WI38 (cell line): ENCODE data around the gene ETV3L.

Source experiments
- H3K4me3 ChIP-seq: 2 replicates; pipeline ENCODE4 v1.5.1; 2011; ENCODE audit warnings: low read depth, mild to moderate bottlenecking, control low read depth, low read length
- TF ChIP-seq, protein P1 (sequence below): IDR thresholded peaks from 2 replicates; pipeline ENCODE4 v1.5.1; 2012; ENCODE audit warnings: low read depth, mild to moderate bottlenecking, control low read depth, low read length

Gene ETV3L

GRCh38 chr1:157137046-157137407 lies 37.4 kb upstream of the ETV3L start:
- TF ChIP-seq, protein P1, sequence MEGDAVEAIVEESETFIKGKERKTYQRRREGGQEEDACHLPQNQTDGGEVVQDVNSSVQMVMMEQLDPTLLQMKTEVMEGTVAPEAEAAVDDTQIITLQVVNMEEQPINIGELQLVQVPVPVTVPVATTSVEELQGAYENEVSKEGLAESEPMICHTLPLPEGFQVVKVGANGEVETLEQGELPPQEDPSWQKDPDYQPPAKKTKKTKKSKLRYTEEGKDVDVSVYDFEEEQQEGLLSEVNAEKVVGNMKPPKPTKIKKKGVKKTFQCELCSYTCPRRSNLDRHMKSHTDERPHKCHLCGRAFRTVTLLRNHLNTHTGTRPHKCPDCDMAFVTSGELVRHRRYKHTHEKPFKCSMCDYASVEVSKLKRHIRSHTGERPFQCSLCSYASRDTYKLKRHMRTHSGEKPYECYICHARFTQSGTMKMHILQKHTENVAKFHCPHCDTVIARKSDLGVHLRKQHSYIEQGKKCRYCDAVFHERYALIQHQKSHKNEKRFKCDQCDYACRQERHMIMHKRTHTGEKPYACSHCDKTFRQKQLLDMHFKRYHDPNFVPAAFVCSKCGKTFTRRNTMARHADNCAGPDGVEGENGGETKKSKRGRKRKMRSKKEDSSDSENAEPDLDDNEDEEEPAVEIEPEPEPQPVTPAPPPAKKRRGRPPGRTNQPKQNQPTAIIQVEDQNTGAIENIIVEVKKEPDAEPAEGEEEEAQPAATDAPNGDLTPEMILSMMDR = no peak

GRCh38 chr1:157136133-157136532 lies 36.5 kb upstream of the ETV3L start:
- TF ChIP-seq, protein P1 = no peak
- H3K4me3 ChIP-seq = peak overlapping the region; percentile 96; the same call in 1 of the 2 replicates

More at GRCh38 chr1:157137046-157137407, 37.4 kb upstream of the ETV3L start:
- peak overlapping the region; percentile 96 for H3K4me3 ChIP-seq

- H3K4me3 ChIP-seq = no peak overlapping the region
- TF ChIP-seq, protein P1 = no peak
Measured at GRCh38 chr1:157135646-157136045, 36.0 kb upstream of the ETV3L start.

DNA sequence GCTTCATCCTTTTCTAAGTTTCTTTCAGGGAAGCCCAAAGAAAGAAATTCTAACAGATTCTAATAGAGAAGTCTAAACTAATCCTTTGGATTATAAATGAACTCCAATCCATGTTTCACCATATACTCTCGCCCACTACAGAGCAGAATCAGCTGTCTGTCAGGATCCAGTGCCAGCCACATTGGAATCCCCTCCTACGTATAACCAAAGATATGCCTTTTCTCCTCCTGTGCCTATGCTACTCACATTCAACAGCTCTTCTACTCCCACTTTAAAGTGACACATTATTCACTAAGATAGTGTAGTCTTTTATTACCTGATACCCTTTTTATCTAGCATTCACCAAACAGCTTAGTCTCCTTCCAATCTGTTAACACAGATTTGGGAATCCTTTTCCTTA lies 35.5 kb upstream of the ETV3L start:
- TF ChIP-seq, protein P1 = no peak
- H3K4me3 ChIP-seq = no peak overlapping the region

- TF ChIP-seq, protein P1 = no peak
- no peak overlapping the region for H3K4me3 ChIP-seq
Measured at GRCh38 chr1:157134442-157134841, 34.8 kb upstream of the ETV3L start.

DNA sequence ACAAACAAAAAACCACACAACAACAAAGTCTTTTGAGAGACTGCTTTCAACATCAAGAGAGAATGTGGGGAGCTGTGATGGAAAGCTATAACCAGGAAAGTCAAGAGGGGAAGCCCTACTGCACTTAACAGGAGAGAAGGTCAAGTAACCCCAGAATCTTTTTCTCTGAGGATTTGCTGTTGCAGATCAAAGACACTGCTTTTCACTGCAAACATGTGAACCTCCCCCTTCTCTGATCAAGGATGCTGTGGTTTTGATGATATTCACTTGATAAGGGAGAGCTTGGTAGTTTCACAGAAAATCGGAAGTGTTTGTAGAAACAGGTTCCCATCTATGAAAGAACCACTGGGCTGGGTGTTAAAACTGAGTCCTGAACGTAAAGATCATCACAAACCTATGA lies 33.8 kb upstream of the ETV3L start:
- H3K4me3 ChIP-seq = no peak overlapping the region
- TF ChIP-seq, protein P1 = no peak

DNA sequence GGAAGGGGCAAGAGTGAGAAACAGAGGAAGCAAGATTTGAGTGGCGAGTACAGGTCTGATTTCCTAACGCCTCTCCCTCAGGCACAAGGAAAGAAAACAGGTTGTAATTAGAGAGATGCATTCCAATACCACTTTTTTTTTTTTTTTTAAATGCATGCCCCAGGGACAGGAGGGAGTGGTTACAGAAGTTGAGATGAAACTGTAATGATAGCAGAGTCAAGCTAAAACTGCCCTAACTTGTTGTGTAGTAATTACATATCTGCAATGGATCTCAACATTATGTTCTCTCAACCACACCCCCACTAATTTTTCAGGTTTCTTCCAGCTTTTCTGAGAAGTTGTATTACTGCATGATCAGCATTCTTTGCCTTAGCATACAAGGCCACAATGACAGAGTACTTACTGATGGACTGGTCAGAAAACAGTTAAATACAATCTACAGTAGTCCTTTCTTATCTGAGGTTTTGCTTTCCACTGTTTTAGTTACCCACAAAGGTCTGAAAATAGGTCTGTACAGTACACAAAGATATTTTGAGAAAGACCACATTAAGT lies 33.1 kb upstream of the ETV3L start:
- TF ChIP-seq, protein P1 = no peak
- no peak overlapping the region for H3K4me3 ChIP-seq
